ENCODE measurements around the gene PLAA. TPM values are rescaled to one million over a fixed set of nuclear protein-coding genes. Genes with fewer than 3 reads are reported as not detected.

Gene PLAA
- 50.4 and 54.0 TPM in 2 replicates for total RNA-seq (2014; rRNA removed; shearing (Covaris generic))

GRCh38 chr9:26946753-26947727 lies at the start of gene PLAA:
Gene PLAA (minus strand): TSS chr9:26947242. CDS start chr9:26947045, 197 bp downstream.

GRCh38 chr9:26955921-26956859 lies 9.1 kb upstream of the PLAA start, which contains the start of gene IFT74:
Gene IFT74 (plus strand): TSS chr9:26956412. CDS start chr9:26961968, 5,556 bp downstream.

GRCh38 chr9:26892251-26893029 lies 54.6 kb downstream of the PLAA start, which contains the start of gene CAAP1:
Gene CAAP1 (minus strand): TSS chr9:26892802. CDS start chr9:26892715, 87 bp downstream.

Small RNAs within 50 kb of the gene (small RNA-seq; reads per million reads assigned to genes)
- gene RN7SL100P, result not detected

Other genes with a start within 250 kb of the PLAA start
- gene CAAP1, start 54.4 kb downstream of the PLAA start, total RNA-seq (2014; rRNA removed; shearing (Covaris generic)), result 68.2 and 96.9 TPM in 2 replicates
- 23.2 and 26.1 TPM in 2 replicates for gene IFT74, start 9.2 kb upstream of the PLAA start, total RNA-seq (2014; rRNA removed; shearing (Covaris generic))
- gene LRRC19, start 58.4 kb upstream of the PLAA start, total RNA-seq (2014; rRNA removed; shearing (Covaris generic)), result not detected in 2 replicates
- 0.16 and 0.30 TPM in 2 replicates for gene TEK, start 162.0 kb upstream of the PLAA start, total RNA-seq (2014; rRNA removed; shearing (Covaris generic))